ENCODE data around the gene FANCC.

DNA sequence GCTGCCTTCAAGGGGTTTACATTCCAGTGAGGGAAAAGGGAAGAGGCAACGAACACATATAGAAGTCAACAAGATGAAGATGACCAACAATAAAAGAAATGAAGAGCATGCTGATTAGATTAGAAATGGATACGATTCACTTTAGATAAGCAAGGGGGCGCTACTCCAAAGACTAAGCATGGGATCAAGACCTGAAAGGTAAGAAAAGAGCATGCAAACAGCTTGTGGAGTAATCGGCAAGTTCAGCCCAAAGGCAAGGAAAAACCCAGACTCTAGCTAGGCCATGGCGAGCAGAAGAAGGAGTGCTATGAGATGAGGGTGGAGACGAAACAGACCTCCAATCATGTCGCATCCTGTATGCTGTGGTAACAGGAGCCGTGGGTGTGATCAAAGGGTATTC is 124.4 kb downstream of the FANCC start:
- TF ChIP-seq, protein P1, sequence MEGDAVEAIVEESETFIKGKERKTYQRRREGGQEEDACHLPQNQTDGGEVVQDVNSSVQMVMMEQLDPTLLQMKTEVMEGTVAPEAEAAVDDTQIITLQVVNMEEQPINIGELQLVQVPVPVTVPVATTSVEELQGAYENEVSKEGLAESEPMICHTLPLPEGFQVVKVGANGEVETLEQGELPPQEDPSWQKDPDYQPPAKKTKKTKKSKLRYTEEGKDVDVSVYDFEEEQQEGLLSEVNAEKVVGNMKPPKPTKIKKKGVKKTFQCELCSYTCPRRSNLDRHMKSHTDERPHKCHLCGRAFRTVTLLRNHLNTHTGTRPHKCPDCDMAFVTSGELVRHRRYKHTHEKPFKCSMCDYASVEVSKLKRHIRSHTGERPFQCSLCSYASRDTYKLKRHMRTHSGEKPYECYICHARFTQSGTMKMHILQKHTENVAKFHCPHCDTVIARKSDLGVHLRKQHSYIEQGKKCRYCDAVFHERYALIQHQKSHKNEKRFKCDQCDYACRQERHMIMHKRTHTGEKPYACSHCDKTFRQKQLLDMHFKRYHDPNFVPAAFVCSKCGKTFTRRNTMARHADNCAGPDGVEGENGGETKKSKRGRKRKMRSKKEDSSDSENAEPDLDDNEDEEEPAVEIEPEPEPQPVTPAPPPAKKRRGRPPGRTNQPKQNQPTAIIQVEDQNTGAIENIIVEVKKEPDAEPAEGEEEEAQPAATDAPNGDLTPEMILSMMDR (IDR thresholded peaks at IDR 0.05): no peak
- no peak for TF ChIP-seq POLR2A (IDR thresholded peaks at IDR 0.05)
